ENCODE results near the gene NRGN.

- peak in 1 of 2 donors; percentile 45 for TF ChIP-seq RAD21 (IDR thresholded peaks at IDR 0.05)
- TF ChIP-seq MAX (IDR thresholded peaks at IDR 0.05) = no peak
- TF ChIP-seq REST (IDR thresholded peaks at IDR 0.05) = no peak
- TF ChIP-seq GABPA (IDR thresholded peaks at IDR 0.05 in 1 of 2, conservative IDR thresholded peaks at IDR 0.05 in 1 of 2) = no peak
- no peak for TF ChIP-seq SP1 (IDR thresholded peaks at IDR 0.05)
- TF ChIP-seq JUND (IDR thresholded peaks at IDR 0.05) = no peak
- TF ChIP-seq CTCF (IDR thresholded peaks at IDR 0.05; ENCODE audit: low read depth, low read length, missing input control) = peak; percentile 47
- TF ChIP-seq FOXA1 (IDR thresholded peaks at IDR 0.05) = no peak
- no peak for TF ChIP-seq RXRA (IDR thresholded peaks at IDR 0.05)
- no peak for TF ChIP-seq YY1 (IDR thresholded peaks at IDR 0.05)
- TF ChIP-seq HNF4G (IDR thresholded peaks at IDR 0.05) = no peak
Measured at GRCh38 chr11:124758355-124759265, 18.9 kb downstream of the NRGN start.

Measured in liver (tissue), 3 donors.